ENCODE measurements around the gene COPS3.

DNA sequence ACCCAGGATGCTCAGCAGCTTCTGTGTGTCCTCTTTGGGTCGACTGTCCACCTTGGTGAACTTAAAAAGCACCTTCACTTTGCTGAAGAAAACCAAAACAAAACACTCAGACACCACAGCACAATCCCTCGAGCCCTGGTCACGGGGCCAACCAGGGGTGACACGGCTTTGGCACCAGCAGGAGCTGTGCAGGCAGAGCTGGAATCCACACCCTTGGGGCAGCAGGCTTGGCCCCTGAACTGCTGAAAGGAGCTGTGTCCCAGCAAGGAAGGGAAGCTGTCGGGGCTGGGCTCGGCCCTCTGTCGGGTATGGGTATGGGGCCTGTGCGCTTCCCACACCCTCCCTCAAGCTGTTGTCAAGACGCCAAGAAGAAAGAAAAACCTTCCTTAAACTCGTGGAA lies 67.3 kb downstream of the COPS3 start:
- TF ChIP-seq, protein P1, sequence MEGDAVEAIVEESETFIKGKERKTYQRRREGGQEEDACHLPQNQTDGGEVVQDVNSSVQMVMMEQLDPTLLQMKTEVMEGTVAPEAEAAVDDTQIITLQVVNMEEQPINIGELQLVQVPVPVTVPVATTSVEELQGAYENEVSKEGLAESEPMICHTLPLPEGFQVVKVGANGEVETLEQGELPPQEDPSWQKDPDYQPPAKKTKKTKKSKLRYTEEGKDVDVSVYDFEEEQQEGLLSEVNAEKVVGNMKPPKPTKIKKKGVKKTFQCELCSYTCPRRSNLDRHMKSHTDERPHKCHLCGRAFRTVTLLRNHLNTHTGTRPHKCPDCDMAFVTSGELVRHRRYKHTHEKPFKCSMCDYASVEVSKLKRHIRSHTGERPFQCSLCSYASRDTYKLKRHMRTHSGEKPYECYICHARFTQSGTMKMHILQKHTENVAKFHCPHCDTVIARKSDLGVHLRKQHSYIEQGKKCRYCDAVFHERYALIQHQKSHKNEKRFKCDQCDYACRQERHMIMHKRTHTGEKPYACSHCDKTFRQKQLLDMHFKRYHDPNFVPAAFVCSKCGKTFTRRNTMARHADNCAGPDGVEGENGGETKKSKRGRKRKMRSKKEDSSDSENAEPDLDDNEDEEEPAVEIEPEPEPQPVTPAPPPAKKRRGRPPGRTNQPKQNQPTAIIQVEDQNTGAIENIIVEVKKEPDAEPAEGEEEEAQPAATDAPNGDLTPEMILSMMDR (conservative IDR thresholded peaks at IDR 0.05; ENCODE audit: low read depth in 2 of 2), result no peak
- no peak for TF ChIP-seq EZH2phosphoT487 (IDR thresholded peaks at IDR 0.05; ENCODE audit: unreplicated experiment)
- TF ChIP-seq POLR2AphosphoS5 (IDR thresholded peaks at IDR 0.05; ENCODE audit: low read depth), result no peak
